Suppressor macrophage treated with lipopolysaccharide for 4 hours (primary cell): ENCODE data around the gene CAV1.
A peak's percentile ranks its signal among the peaks of the same experiment; 100 is the strongest.
"Not testable (repeated sequence)": the region's sequence is repeated elsewhere in the genome, so short reads cannot be mapped to it uniquely, and the experiment has no call there.

ENCODE experiments used
- DNase-seq: peaks from one replicate; pipeline ENCODE4 v3.0.0-alpha.2; 2020

Gene CAV1

DNA sequence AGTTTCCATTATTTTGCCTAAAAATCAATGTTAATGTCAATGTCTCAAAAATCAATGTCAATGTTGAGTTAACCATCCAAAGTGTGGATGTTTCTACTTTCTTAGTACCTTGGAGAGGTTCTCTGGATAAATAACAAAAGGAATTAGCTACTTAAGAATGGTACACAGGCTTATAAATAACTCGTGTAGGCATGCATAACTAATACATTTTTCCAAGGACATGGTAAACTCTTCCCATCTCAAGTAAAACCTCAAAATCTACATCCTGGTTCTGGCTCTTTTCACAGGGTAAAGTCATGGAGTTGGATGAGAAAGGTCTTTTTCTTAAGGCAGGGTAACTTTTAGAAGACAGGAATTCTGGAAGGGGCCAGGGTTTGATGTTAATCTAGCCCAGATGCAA, 59.9 kb downstream of the CAV1 start:
- no peak for DNase-seq

- no peak for DNase-seq
These were observed 60.6 kb downstream of the CAV1 start for GRCh38 chr7:116585392-116585791.

- DNase-seq = no peak
These were observed 61.1 kb downstream of the CAV1 start for GRCh38 chr7:116585967-116586366.

DNA sequence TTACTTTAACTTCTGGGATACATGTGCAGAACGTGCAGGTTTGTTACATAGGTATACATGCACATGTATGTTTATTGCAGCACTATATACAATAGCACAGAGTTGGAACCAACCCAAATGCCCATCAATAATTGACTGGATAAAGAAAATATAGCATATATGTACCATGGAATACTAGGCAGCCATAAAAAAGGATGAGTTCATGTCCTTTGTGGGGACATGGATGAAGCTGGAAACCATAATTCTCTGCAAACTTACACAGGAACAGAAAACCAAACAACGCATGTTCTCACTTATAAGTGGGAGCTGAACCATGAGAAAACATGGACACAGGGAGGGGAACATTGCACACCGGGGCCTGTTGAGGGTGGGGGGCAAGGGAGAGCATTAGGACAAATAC, 62.4 kb downstream of the CAV1 start:
- DNase-seq = not testable (repeated sequence)

DNA sequence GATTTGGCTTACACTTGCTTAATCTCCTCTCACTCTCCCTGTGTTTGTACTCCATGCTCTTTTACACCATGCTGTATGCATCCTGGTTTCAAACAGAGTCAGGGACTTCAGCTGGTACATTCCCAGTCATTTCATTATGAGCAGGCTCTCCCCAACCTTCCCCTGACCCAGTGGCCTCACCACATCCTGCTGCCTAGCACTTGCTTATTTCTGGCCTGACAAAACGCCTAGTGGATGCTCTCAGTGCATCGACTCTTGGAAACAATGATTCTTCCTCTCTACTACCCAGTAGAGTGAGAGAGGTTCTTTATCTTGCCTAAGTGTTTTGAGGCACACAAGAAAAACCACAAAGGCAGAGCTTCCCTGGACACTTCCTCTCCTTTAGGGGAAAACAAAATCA, 63.4 kb downstream of the CAV1 start:
- peak; percentile 35 for DNase-seq

GRCh38 chr7:116588641-116589594, 64.1 kb downstream of the CAV1 start:
- DNase-seq = peak; percentile 80

- DNase-seq = peak; percentile 46
These were observed 66.6 kb downstream of the CAV1 start for GRCh38 chr7:116591202-116592040.

- no peak for DNase-seq
These were observed 67.2 kb downstream of the CAV1 start for GRCh38 chr7:116592041-116592355.

- peak; percentile 37 for DNase-seq
These were observed 67.6 kb downstream of the CAV1 start for GRCh38 chr7:116592445-116592844.

- DNase-seq = no peak
These were observed 68.7 kb downstream of the CAV1 start for GRCh38 chr7:116593359-116594075.

- no peak for DNase-seq
These were observed 70.2 kb downstream of the CAV1 start for GRCh38 chr7:116595063-116595462.

- DNase-seq = no peak
These were observed 72.5 kb downstream of the CAV1 start for GRCh38 chr7:116597384-116597783.

- DNase-seq = no peak
These were observed 73.4 kb downstream of the CAV1 start for GRCh38 chr7:116598278-116598677.

- DNase-seq = no peak
These were observed 74.0 kb downstream of the CAV1 start for GRCh38 chr7:116598861-116599260.

DNA sequence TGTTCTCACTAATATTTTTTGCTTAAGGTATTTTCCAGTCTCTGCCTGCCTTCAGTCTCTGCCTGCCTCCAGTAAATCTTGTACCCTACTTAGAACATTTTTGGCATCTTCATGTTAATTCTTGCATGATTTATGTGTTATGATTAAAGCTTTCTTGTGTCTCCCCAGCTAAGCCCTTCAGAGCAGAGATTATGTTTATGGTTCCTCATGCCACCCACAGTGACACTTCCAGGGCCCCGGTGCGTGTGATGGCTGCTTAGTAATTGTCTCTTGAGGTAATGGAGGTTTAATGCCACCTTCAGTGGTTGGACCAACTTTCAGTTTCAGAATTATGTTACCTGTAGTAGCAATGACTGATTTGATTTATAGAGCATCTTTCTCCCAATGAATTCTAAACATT, 76.6 kb downstream of the CAV1 start:
- no peak for DNase-seq

DNA sequence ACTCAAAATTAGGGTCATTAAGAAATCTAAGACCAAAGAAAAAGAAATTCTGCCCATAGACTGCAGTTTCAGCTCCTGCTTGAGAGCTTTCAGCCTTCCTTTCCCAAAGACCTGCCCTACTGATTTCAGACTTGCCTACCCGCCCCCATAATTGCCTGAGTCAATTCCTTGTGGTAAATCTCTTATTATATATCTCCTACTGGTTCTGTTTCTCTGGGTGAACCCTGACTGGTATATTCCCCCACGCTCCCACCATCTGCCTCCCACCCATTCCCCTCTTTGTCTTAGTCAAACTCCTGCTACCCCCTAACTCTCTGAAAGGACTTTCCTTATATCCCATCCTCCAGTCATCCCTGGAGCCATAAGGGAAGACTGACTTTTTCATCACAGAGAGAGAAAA, 82.5 kb downstream of the CAV1 start:
- DNase-seq = no peak

DNA sequence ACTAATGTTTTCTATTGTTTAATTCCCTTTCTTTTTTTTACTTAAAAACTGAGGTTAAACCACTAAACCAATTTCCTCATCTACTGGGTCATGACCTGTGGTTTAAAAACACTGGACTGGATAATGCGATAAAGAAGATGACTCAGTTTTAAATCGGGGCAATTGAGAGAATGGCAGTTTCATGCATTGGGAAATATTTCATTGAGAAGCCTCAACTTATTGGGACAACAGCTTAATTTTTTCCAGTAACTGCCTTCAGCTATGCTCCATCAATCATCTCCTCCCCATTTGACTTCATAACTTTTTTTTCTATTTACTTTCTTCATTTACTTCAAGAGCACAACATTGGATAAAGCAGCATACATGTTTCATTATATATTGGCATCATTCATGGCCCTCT, 85.4 kb downstream of the CAV1 start:
- DNase-seq = peak; percentile 59

GRCh38 chr7:116610721-116611120, 85.9 kb downstream of the CAV1 start:
- DNase-seq = no peak
